K562 (cell line): ENCODE measurements around the gene UTP25. TPM values are rescaled to one million over a fixed set of nuclear protein-coding genes. Genes with fewer than 3 reads are reported as not detected.

Experiments
- BDP1 ChIP-seq: IDR thresholded peaks from 3 replicates; pipeline ENCODE4 v1.6.1; 2011; ENCODE audit not compliant: insufficient read length, insufficient read depth
- CBX3 ChIP-seq, 2 experiments: IDR thresholded peaks; 1 replicate in 1 of 2; 2 replicates in 1 of 2; pipeline ENCODE4 v1.6.1; 2012; ENCODE audit warnings: inconsistent platforms in 2 of 2, low read length in 2 of 2, borderline replicate concordance in 1 of 2, control low read depth in 1 of 2
- E4F1 ChIP-seq: fragments of 250-450 bp; sonication (Bioruptor Pico); IDR thresholded peaks from 2 replicates; pipeline ENCODE4 v1.5.0; 2021; ENCODE audit warnings: mild to moderate bottlenecking, borderline replicate concordance
- FOXO4 ChIP-seq: fragments of 450-650 bp; formaldehyde crosslinking; IDR thresholded peaks from 2 replicates; pipeline ENCODE4 v1.4.0; 2020; ENCODE audit warnings: mild to moderate bottlenecking, moderate library complexity
- GABPB1 ChIP-seq: sonication (generic); formaldehyde crosslinking; IDR thresholded peaks from 2 replicates; pipeline ENCODE4 v1.8.0; 2022; ENCODE audit warnings: mild to moderate bottlenecking, missing genetic modification reagents
- ILF3 ChIP-seq: fragments of 450-650 bp; IDR thresholded peaks from 2 replicates; pipeline ENCODE4 v1.6.1; 2018; ENCODE audit warnings: antibody characterized with exemption, mild to moderate bottlenecking, moderate library complexity, borderline replicate concordance
- MCM5 ChIP-seq: fragments of 450-650 bp; IDR thresholded peaks from 2 replicates; pipeline ENCODE4 v1.6.1; 2016; ENCODE audit warnings: low read depth
- MTA1 ChIP-seq: fragments of 450-650 bp; IDR thresholded peaks from 2 replicates; pipeline ENCODE4 v1.6.1; 2017; ENCODE audit warnings: borderline replicate concordance
- MYC ChIP-seq, 2 experiments: fragments of 250-450 bp in 1 of 2; sonication (Bioruptor Pico) in 1 of 2; IDR thresholded peaks; 2 replicates each; pipeline versions ENCODE4 v1.5.1 to v1.6.1; 2012 to 2021; ENCODE audit warnings: low read depth in 2 of 2, borderline replicate concordance in 1 of 2, improper control_type of control experiment in 1 of 2, low read length in 1 of 2, mild to moderate bottlenecking in 1 of 2, moderate library complexity in 1 of 2
- SETDB1 ChIP-seq: IDR thresholded peaks from one replicate; pipeline ENCODE4 v1.6.1; 2012; ENCODE audit warnings: low read length, control low read depth, inconsistent platforms
- SMAD4 ChIP-seq: fragments of 250-450 bp; sonication (Bioruptor Pico); conservative IDR thresholded peaks from 2 replicates; pipeline ENCODE4 v1.8.0; 2021; ENCODE audit warnings: inconsistent platforms, mild to moderate bottlenecking, moderate library complexity
- TSC22D4 ChIP-seq: fragments of 450-650 bp; IDR thresholded peaks from 2 replicates; pipeline ENCODE4 v1.6.1; 2016; ENCODE audit warnings: missing genetic modification characterization, missing biosample characterization, control low read depth
- XRCC4 ChIP-seq: IDR thresholded peaks from one replicate; pipeline ENCODE4 v1.6.1; 2011; ENCODE audit not compliant: insufficient read depth, insufficient read length; ENCODE audit errors: extremely low read depth
- ZNF263 ChIP-seq: sonication (generic); formaldehyde crosslinking; IDR thresholded peaks from 2 replicates; pipeline ENCODE4 v1.8.0; 2022; ENCODE audit warnings: mild to moderate bottlenecking, missing genetic modification reagents, borderline replicate concordance
- ZNF609 ChIP-seq: sonication (generic); formaldehyde crosslinking; IDR thresholded peaks from 2 replicates; pipeline ENCODE4 v1.8.1; 2023; ENCODE audit warnings: missing genetic modification reagents, mild to moderate bottlenecking, borderline replicate concordance
- ZNF639 ChIP-seq, 2 experiments: fragments of 200-800 bp in 1 of 2; sonication (Bioruptor generic) in 1 of 2; sonication (generic) in 1 of 2; formaldehyde crosslinking in 1 of 2; IDR thresholded peaks in 1 of 2; conservative IDR thresholded peaks in 1 of 2; 2 replicates each; pipeline versions ENCODE4 v1.5.0 to v1.6.1; 2016 to 2020; ENCODE audit warnings: missing compliant biosample characterization in 1 of 2, missing genetic modification characterization in 1 of 2, missing genetic modification reagents in 1 of 2
- ZNF780A ChIP-seq: fragments of 250-450 bp; sonication (Bioruptor Pico); IDR thresholded peaks from 2 replicates; pipeline ENCODE4 v1.5.0; 2021; ENCODE audit warnings: mild to moderate bottlenecking
- polyA plus RNA-seq, 8 experiments: library from polyadenylated mRNA; depleted of rRNA in 4 of 8; stranded (reverse) in 5 of 8; unstranded in 3 of 8; fragments of >200 nt; fragmentation: Nextera tagmentation in 2 of 8; fragmentation: Illumina TruSeq in 1 of 8; extraction: Ambion mirVana in 2 of 8; extraction: Trizol in 1 of 8; gene quantifications; 2 replicates each; pipeline versions ENCODE4 v1.2.1 to v1.2.3, GENCODE V29; 2011 to 2014; ENCODE audit warnings: inconsistent platforms in 1 of 8, missing spikeins in 1 of 8
- total RNA-seq, 7 experiments: library from RNA; depleted of rRNA in 6 of 7; stranded (reverse); fragments of >200 nt in 6 of 7; fragmentation: Illumina TruSeq in 2 of 7; extraction: Trizol in 2 of 7; gene quantifications; 2 replicates each; pipeline versions ENCODE4 v1.2.1 to v1.2.3, GENCODE V29; 2011 to 2021; ENCODE audit warnings: low replicate concordance in 1 of 7

The UTP25 gene
- total and polyA plus RNA-seq, 9 of the 15 experiments (the other 6 are each of a cell fraction or from before 2014, with no cell fraction given) = 5.7 to 17.6 (median 12.0) TPM

GRCh38 chr1:209808059-209808581 is 19.7 kb upstream of the UTP25 start (continued):
- TF ChIP-seq FOXO4 (CRISPR knock-in tag) (no peak), GABPB1 (CRISPR knock-in tag) (no peak), E4F1 (CRISPR knock-in tag) (no peak), MCM5 (no peak), SMAD4 (peak; percentile 40; the same call in 1 of the 2 replicates), XRCC4 (no peak), ILF3 (no peak), ZNF639 (CRISPR knock-in tag; conservative IDR thresholded peaks at IDR 0.05 in 1 of 2, IDR thresholded peaks at IDR 0.05 in 1 of 2) (peak in 1 of 2 experiments; percentile 50; a peak in 1 of 4 replicates), ZNF609 (CRISPR knock-in tag) (no peak), MYC (IDR thresholded peaks at IDR 0.05; ENCODE audit: low read depth, low read length) (no peak), MYC (CRISPR knock-in tag; IDR thresholded peaks at IDR 0.05; ENCODE audit: borderline replicate concordance, low read depth) (no peak), SETDB1 (no peak), ZNF263 (no peak), TSC22D4 (tag) (no peak), ZNF780A (CRISPR knock-in tag) (no peak), BDP1 (no peak), CBX3 (IDR thresholded peaks at IDR 0.05; ENCODE audit: borderline replicate concordance in 1 of 2, low read length in 2 of 2) (peak in 1 of 2 experiments; percentile 65; a peak in 1 of 3 replicates), MTA1 (no peak)
